Lung (tissue), 12 donors: ENCODE measurements around the gene BMPER. TPM values are rescaled to one million over a fixed set of nuclear protein-coding genes. Genes with fewer than 3 reads are reported as not detected.
A peak's percentile ranks its signal among the peaks of the same experiment; 100 is the strongest.

Experiments used
- ATAC-seq: fragments of 200-7000 bp; cut with Tn5 transposase; one replicate; pipeline ENCODE4 v1.9.1; 2020; ENCODE audit warnings: moderate number of reproducible peaks; ENCODE audit not compliant: insufficient read depth, low FRiP score
- DNase-seq, 3 donors: peaks; one replicate each; pipeline ENCODE4 v3.0.0-alpha.2; 2013 to 2017
- H3K27ac ChIP-seq, 2 donors: one replicate each; pipeline ENCODE4 v1.5.1; 2013; ENCODE audit warnings: mild to moderate bottlenecking in 2 of 2, moderate library complexity in 2 of 2, control low read depth in 1 of 2, inconsistent platforms in 1 of 2, low read depth in 1 of 2, low read length in 1 of 2
- H3K27me3 ChIP-seq, 3 donors: one replicate each; pipeline ENCODE4 v1.5.1; 2013; ENCODE audit warnings: low read length in 2 of 3; ENCODE audit not compliant: control insufficient read depth in 3 of 3, insufficient read depth in 3 of 3
- H3K36me3 ChIP-seq, 4 donors: one replicate each; pipeline ENCODE4 v1.5.1; 2013; ENCODE audit warnings: low read length in 4 of 4, mild to moderate bottlenecking in 1 of 4, moderate library complexity in 1 of 4; ENCODE audit not compliant: control insufficient read depth in 4 of 4, insufficient read depth in 4 of 4
- H3K4me1 ChIP-seq, 5 donors: one replicate each; pipeline ENCODE4 v1.5.1; 2013; ENCODE audit warnings: low read length in 5 of 5, mild to moderate bottlenecking in 2 of 5, moderate library complexity in 1 of 5; ENCODE audit not compliant: control insufficient read depth in 5 of 5, insufficient read depth in 5 of 5
- H3K4me3 ChIP-seq: one replicate; pipeline ENCODE4 v1.5.1; 2013; ENCODE audit warnings: mild to moderate bottlenecking, control low read depth, moderate library complexity
- H3K9ac ChIP-seq, 2 donors: one replicate each; pipeline ENCODE4 v1.5.1; 2013; ENCODE audit warnings: low read length in 2 of 2, control low read depth in 1 of 2; ENCODE audit not compliant: insufficient read depth in 1 of 2
- H3K9me3 ChIP-seq, 4 donors: one replicate each; pipeline ENCODE4 v1.5.1; 2013; ENCODE audit warnings: low read length in 3 of 4, mild to moderate bottlenecking in 1 of 4, moderate library complexity in 1 of 4; ENCODE audit not compliant: control insufficient read depth in 4 of 4, insufficient read depth in 3 of 4
- CTCF ChIP-seq: IDR thresholded peaks from 2 replicates; pipeline ENCODE4 v1.5.1; 2012; ENCODE audit warnings: mild to moderate bottlenecking; ENCODE audit errors: control extremely low read depth, extremely low read depth
- WGBS, 2 donors: extraction: QIAGEN DNeasy Blood & Tissue Kit; methylation state at CpG; one replicate each; pipeline ENCODE4 v1.1.7; 2013; 5-methylcytosine and 5-hydroxymethylcytosine counted together
- polyA plus RNA-seq, 2 donors: library from polyadenylated mRNA; stranded (reverse); fragments of 200-250 nt; gene quantifications; one replicate each; pipeline ENCODE4 v1.2.1, GENCODE V29; 2013
- total RNA-seq, 2 donors: library from RNA; depleted of rRNA in 1 of 2; stranded (reverse); fragments of >200 nt in 1 of 2; gene quantifications; one replicate each; pipeline ENCODE4 v1.2.1, GENCODE V29; 2014 to 2021
- donor health status: control.
- donor health status: control.
- donor health status: Bipolar disorder and iron deficiency.
- donor health status: healthy.
- donor health status: DM: yes; HTN: yes; CAD: no.

The BMPER gene
- total and polyA plus RNA-seq, 4 donors = 3.7 to 51.0 (median 9.0) TPM

GRCh38 chr7:33904681-33905388, 504 bp upstream of the BMPER start:
- no peaks in the 10 kb centered on the region for H3K9me3 ChIP-seq
- H3K27me3 ChIP-seq = peaks cover 0 to 18% (median 0%) of the 10 kb centered on the region in 3 donors
- 1% methylated on average over 47 to 65 of the region's 65 CpGs for WGBS, 2 donors
- peak; percentile 91 to 94 (median 92) for DNase-seq
- peak overlapping the region; percentile 39 for H3K4me3 ChIP-seq
- peaks cover 0 to 36% (median 4%) of the 10 kb centered on the region in 5 donors for H3K4me1 ChIP-seq
- peaks cover 0 to 6% (median 1%) of the 10 kb centered on the region in 4 donors for H3K36me3 ChIP-seq
- peak overlapping the region; percentile 55 to 95 for H3K9ac ChIP-seq
- no peak for TF ChIP-seq CTCF
- peak; percentile 68 for ATAC-seq
- peak overlapping the region in 1 of 2 donors; percentile 86 for H3K27ac ChIP-seq

GRCh38 chr7:33906697-33907096, 1.4 kb downstream of the BMPER start:
- Histone ChIP-seq H3K27me3 (peaks cover 0 to 18% (median 0%) of the 10 kb centered on the region in 3 donors), H3K9ac (peak overlapping the region in 1 of 2 donors; percentile 73), H3K36me3 (peaks cover 0 to 20% (median 4%) of the 10 kb centered on the region in 4 donors), H3K4me3 (no peak overlapping the region), H3K9me3 (no peaks in the 10 kb centered on the region), H3K4me1 (peaks cover 0 to 34% (median 4%) of the 10 kb centered on the region in 5 donors), H3K27ac (no peak overlapping the region)
- TF ChIP-seq CTCF = no peak
- ATAC-seq = no peak
- DNase-seq = peak in 1 of 3 donors; percentile 52

DNA sequence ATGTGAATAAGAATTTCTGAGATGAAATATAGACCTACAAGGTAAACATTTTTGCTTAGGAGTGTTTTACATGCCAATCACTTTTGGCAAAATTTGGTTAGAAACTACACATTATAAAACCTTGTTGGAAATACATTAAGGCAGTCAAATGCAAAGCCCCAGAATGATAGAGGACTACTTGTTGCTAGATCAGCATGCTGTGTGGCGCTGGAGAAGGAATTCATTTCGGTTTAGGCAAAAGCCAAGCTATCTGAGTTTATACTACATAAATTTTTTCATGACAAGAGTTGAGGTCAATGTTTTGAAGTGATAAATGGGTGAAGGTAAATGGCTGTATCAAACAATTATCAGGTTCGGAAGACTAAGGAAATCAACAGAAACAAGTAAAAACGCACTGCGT, 2.3 kb downstream of the BMPER start:
- Histone ChIP-seq H3K4me3 (no peak overlapping the region), H3K9ac (peak overlapping the region in 1 of 2 donors; percentile 73), H3K4me1 (peaks cover 0 to 26% (median 4%) of the 10 kb centered on the region in 5 donors), H3K27me3 (peaks cover 0 to 18% (median 0%) of the 10 kb centered on the region in 3 donors), H3K9me3 (no peaks in the 10 kb centered on the region), H3K27ac (no peak overlapping the region), H3K36me3 (peaks cover 0 to 27% (median 9%) of the 10 kb centered on the region in 4 donors)
- WGBS, 2 donors = 83 to 86% methylated on average over 5 of the region's 5 CpGs
- peak in 2 of 3 donors; percentile 45 to 48 for DNase-seq
- TF ChIP-seq CTCF = no peak
- no peak for ATAC-seq
